HG02588 (cell line): ENCODE results near the gene TBP.
"Not testable (repeated sequence)": the region's sequence is repeated elsewhere in the genome, so short reads cannot be mapped to it uniquely, and the experiment has no call there.

ENCODE experiments used
- ATAC-seq: cut with Tn5 transposase; IDR thresholded peaks from one replicate; pipeline ENCODE4 v1.9.1; 2021; ENCODE audit warnings: mild to moderate bottlenecking, moderate library complexity; ENCODE audit not compliant: unreplicated experiment

TBP gene

GRCh38 chr6:170554013-170554795 is at the start of gene TBP:
Gene TBP, plus strand, starts transcription at chr6:170554369. Its CDS starts 2,661 bp downstream, at chr6:170557030.
- peak; percentile 96 for ATAC-seq

- ATAC-seq = no peak
Measured at GRCh38 chr6:170504479-170504878, 49.7 kb upstream of the TBP start.

GRCh38 chr6:170505306-170505705 is 48.9 kb upstream of the TBP start:
- no peak for ATAC-seq

GRCh38 chr6:170506446-170506845 is 47.7 kb upstream of the TBP start:
- ATAC-seq = no peak

GRCh38 chr6:170507728-170508127 is 46.4 kb upstream of the TBP start:
- ATAC-seq = not testable (repeated sequence)

GRCh38 chr6:170508275-170508674 is 45.9 kb upstream of the TBP start:
- not testable (repeated sequence) for ATAC-seq

GRCh38 chr6:170508892-170509722 is 45.1 kb upstream of the TBP start:
- ATAC-seq = not testable (repeated sequence)

GRCh38 chr6:170509723-170510018 is 44.5 kb upstream of the TBP start:
- ATAC-seq = no peak

GRCh38 chr6:170510631-170511030 is 43.5 kb upstream of the TBP start:
- no peak for ATAC-seq

GRCh38 chr6:170512249-170512648 is 41.9 kb upstream of the TBP start:
- ATAC-seq = no peak

- no peak for ATAC-seq
Measured at GRCh38 chr6:170514908-170515307, 39.3 kb upstream of the TBP start.

GRCh38 chr6:170516783-170517616 is 37.2 kb upstream of the TBP start:
- ATAC-seq = peak; percentile 84

- ATAC-seq = no peak
Measured at GRCh38 chr6:170522565-170523183, 31.5 kb upstream of the TBP start.

- ATAC-seq = no peak
Measured at GRCh38 chr6:170523256-170524171, 30.7 kb upstream of the TBP start.

- no peak for ATAC-seq
Measured at GRCh38 chr6:170524172-170524502, 30.0 kb upstream of the TBP start.

- ATAC-seq = no peak
Measured at GRCh38 chr6:170525795-170526194, 28.4 kb upstream of the TBP start.

GRCh38 chr6:170527995-170528394 is 26.2 kb upstream of the TBP start:
- ATAC-seq = not testable (repeated sequence)

- peak; percentile 71 for ATAC-seq
Measured at GRCh38 chr6:170529839-170530469, 24.2 kb upstream of the TBP start.

GRCh38 chr6:170532867-170533488 is 21.2 kb upstream of the TBP start:
- ATAC-seq = no peak
